ENCODE data around the gene BTNL2. TPM values are rescaled to one million over a fixed set of nuclear protein-coding genes. Genes with fewer than 3 reads are reported as not detected.

BTNL2 gene
- polyA plus RNA-seq (2013, experiment 1 of 2) = not detected
- polyA plus RNA-seq (2013, experiment 2 of 2) = not detected

- Histone ChIP-seq H3K27ac (ENCODE audit: low read depth, low read length, severe bottlenecking) (no peak within 1 kb of the TSS), H3K4me1 (ENCODE audit: control insufficient read depth, insufficient read depth, low read length, poor library complexity, severe bottlenecking) (no peaks in the 10 kb centered on the region)
- WGBS, 2 experiments (ENCODE audit: insufficient coverage in 2 of 2) = 61 to 70% methylated on average over 3 of the region's 4 CpGs
Measured at GRCh38 chr6:32406857-32407256, at the start of gene BTNL2. TSS of gene BTNL2 (minus strand) at chr6:32407181. CDS start at chr6:32407123, 58 bp downstream.

DNA sequence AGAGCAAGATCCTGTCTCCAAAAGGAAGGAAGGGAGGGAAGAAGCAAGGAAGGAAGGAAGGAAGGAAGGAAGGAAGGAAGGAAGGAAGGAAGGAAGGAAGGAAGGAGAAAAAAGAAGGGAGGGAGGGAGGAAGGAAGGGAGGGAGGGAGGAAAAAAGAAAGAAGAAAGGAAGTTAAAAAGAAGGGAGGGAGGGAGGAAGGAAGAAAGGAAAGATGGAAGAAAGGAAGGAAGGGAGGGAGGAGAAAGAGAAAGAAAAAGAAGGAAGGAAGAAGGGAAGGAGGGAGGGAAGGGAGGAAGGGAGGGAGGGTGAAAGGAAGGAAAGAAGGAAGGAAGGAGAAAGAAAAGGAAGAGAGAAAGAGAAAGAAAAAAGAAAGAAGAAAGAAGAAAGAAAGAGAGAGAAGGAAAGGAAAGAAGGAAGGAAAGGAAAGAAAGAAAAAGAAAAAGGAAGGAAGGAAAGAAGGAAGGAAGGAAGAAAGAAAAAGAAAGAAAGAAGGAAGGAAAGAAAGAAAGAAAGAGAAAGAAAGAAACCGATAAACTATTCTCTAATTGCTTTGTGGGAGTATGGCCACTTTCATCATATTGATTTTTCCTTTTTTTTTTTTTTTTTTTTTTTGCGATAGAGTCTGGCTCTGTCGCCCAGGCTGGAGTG lies 42.2 kb upstream of the BTNL2 start:
- Histone ChIP-seq H3K9me3 (ENCODE audit: control insufficient read depth, low read length) (peaks cover 17% of the 10 kb centered on the region), H3K4me3 (ENCODE audit: extremely low read depth, insufficient read depth, low read length, poor library complexity, severe bottlenecking) (no peak overlapping the region), H3K36me3 (ENCODE audit: control insufficient read depth, insufficient read depth, low read length) (no peaks in the 10 kb centered on the region), H3K4me1 (ENCODE audit: control insufficient read depth, insufficient read depth, low read length, poor library complexity, severe bottlenecking) (no peaks in the 10 kb centered on the region), H3K27ac (ENCODE audit: low read depth, low read length, severe bottlenecking) (no peak overlapping the region)
- WGBS, 2 experiments (ENCODE audit: insufficient coverage in 2 of 2) = 100% methylated on average over 1 of the region's 3 CpGs; no CpG with 5 or more reads in 1 of the 2 experiments

More at GRCh38 chr6:32406857-32407256, at the start of gene BTNL2:
- Histone ChIP-seq H3K36me3 (ENCODE audit: control insufficient read depth, insufficient read depth, low read length) (no peaks in the 10 kb centered on the region), H3K4me3 (ENCODE audit: extremely low read depth, insufficient read depth, low read length, poor library complexity, severe bottlenecking) (no peak within 1 kb of the TSS), H3K9me3 (ENCODE audit: control insufficient read depth, low read length) (no peaks in the 10 kb centered on the region)

- Histone ChIP-seq H3K36me3 (ENCODE audit: control insufficient read depth, insufficient read depth, low read length) (no peaks in the 10 kb centered on the region), H3K9me3 (ENCODE audit: control insufficient read depth, low read length) (peaks cover 7% of the 10 kb centered on the region), H3K4me3 (ENCODE audit: extremely low read depth, insufficient read depth, low read length, poor library complexity, severe bottlenecking) (no peak overlapping the region), H3K27ac (ENCODE audit: low read depth, low read length, severe bottlenecking) (no peak overlapping the region), H3K4me1 (ENCODE audit: control insufficient read depth, insufficient read depth, low read length, poor library complexity, severe bottlenecking) (no peaks in the 10 kb centered on the region)
Measured at GRCh38 chr6:32447932-32448331, 41.0 kb upstream of the BTNL2 start.

GRCh38 chr6:32445321-32445854 lies 38.4 kb upstream of the BTNL2 start:
- Histone ChIP-seq H3K9me3 (ENCODE audit: control insufficient read depth, low read length) (peaks cover 7% of the 10 kb centered on the region), H3K4me1 (ENCODE audit: control insufficient read depth, insufficient read depth, low read length, poor library complexity, severe bottlenecking) (no peaks in the 10 kb centered on the region), H3K27ac (ENCODE audit: low read depth, low read length, severe bottlenecking) (no peak overlapping the region), H3K36me3 (ENCODE audit: control insufficient read depth, insufficient read depth, low read length) (no peaks in the 10 kb centered on the region), H3K4me3 (ENCODE audit: extremely low read depth, insufficient read depth, low read length, poor library complexity, severe bottlenecking) (no peak overlapping the region)
- WGBS, 2 experiments (ENCODE audit: insufficient coverage in 2 of 2) = 80 to 100% methylated on average over 1 of the region's 3 CpGs

GRCh38 chr6:32444433-32444832 lies 37.5 kb upstream of the BTNL2 start:
- H3K27ac ChIP-seq (ENCODE audit: low read depth, low read length, severe bottlenecking) = no peak overlapping the region
- H3K4me3 ChIP-seq (ENCODE audit: extremely low read depth, insufficient read depth, low read length, poor library complexity, severe bottlenecking) = no peak overlapping the region
- H3K36me3 ChIP-seq (ENCODE audit: control insufficient read depth, insufficient read depth, low read length) = no peaks in the 10 kb centered on the region
- no peaks in the 10 kb centered on the region for H3K4me1 ChIP-seq (ENCODE audit: control insufficient read depth, insufficient read depth, low read length, poor library complexity, severe bottlenecking)
- peaks cover 7% of the 10 kb centered on the region for H3K9me3 ChIP-seq (ENCODE audit: control insufficient read depth, low read length)
- 92 to 100% methylated on average over 2 of the region's 2 CpGs for WGBS, 2 experiments (ENCODE audit: insufficient coverage in 2 of 2)

DNA sequence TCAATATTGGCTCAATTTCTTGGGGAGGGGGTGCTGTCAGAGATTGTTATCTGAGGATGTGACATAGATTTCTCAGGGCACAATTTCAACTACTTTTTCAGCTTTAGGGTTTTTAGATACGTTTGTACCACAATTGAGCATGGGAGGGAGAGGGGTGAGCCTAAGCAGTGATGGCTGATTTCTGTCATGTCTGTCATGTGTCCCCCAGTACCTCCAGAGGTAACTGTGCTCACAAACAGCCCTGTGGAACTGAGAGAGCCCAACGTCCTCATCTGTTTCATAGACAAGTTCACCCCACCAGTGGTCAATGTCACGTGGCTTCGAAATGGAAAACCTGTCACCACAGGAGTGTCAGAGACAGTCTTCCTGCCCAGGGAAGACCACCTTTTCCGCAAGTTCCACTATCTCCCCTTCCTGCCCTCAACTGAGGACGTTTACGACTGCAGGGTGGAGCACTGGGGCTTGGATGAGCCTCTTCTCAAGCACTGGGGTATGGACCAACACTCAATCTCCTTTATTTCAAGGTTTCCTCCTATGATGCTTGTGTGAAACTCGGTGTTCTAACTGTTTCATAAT lies 36.1 kb upstream of the BTNL2 start:
- Histone ChIP-seq H3K9me3 (ENCODE audit: control insufficient read depth, low read length) (peaks cover 7% of the 10 kb centered on the region), H3K36me3 (ENCODE audit: control insufficient read depth, insufficient read depth, low read length) (no peaks in the 10 kb centered on the region), H3K4me3 (ENCODE audit: extremely low read depth, insufficient read depth, low read length, poor library complexity, severe bottlenecking) (no peak overlapping the region), H3K27ac (ENCODE audit: low read depth, low read length, severe bottlenecking) (no peak overlapping the region), H3K4me1 (ENCODE audit: control insufficient read depth, insufficient read depth, low read length, poor library complexity, severe bottlenecking) (no peaks in the 10 kb centered on the region)
- 55 to 59% methylated on average over 6 to 7 of the region's 8 CpGs for WGBS, 2 experiments (ENCODE audit: insufficient coverage in 2 of 2)

- Histone ChIP-seq H3K9me3 (ENCODE audit: control insufficient read depth, low read length) (peaks cover 7% of the 10 kb centered on the region), H3K36me3 (ENCODE audit: control insufficient read depth, insufficient read depth, low read length) (no peaks in the 10 kb centered on the region), H3K27ac (ENCODE audit: low read depth, low read length, severe bottlenecking) (no peak overlapping the region), H3K4me3 (ENCODE audit: extremely low read depth, insufficient read depth, low read length, poor library complexity, severe bottlenecking) (no peak overlapping the region), H3K4me1 (ENCODE audit: control insufficient read depth, insufficient read depth, low read length, poor library complexity, severe bottlenecking) (no peaks in the 10 kb centered on the region)
- WGBS, 2 experiments (ENCODE audit: insufficient coverage in 2 of 2) = 75 to 94% methylated on average over 3 to 7 of the region's 7 CpGs
Measured at GRCh38 chr6:32442243-32442667, 35.3 kb upstream of the BTNL2 start.

- WGBS, 2 experiments (ENCODE audit: insufficient coverage in 2 of 2) = 69 to 73% methylated on average over 4 to 8 of the region's 9 CpGs
- no peaks in the 10 kb centered on the region for H3K36me3 ChIP-seq (ENCODE audit: control insufficient read depth, insufficient read depth, low read length)
- no peak within 1 kb of the TSS for H3K27ac ChIP-seq (ENCODE audit: low read depth, low read length, severe bottlenecking)
- peaks cover 2% of the 10 kb centered on the region for H3K9me3 ChIP-seq (ENCODE audit: control insufficient read depth, low read length)
- H3K4me3 ChIP-seq (ENCODE audit: extremely low read depth, insufficient read depth, low read length, poor library complexity, severe bottlenecking) = no peak within 1 kb of the TSS
- no peaks in the 10 kb centered on the region for H3K4me1 ChIP-seq (ENCODE audit: control insufficient read depth, insufficient read depth, low read length, poor library complexity, severe bottlenecking)
Measured at GRCh38 chr6:32439602-32440214, 32.7 kb upstream of the BTNL2 start, which contains the start of gene HLA-DRA. TSS of gene HLA-DRA (plus strand) at chr6:32439887. CDS start at chr6:32439951, 64 bp downstream.

GRCh38 chr6:32439139-32439538 lies 32.2 kb upstream of the BTNL2 start:
- H3K27ac ChIP-seq (ENCODE audit: low read depth, low read length, severe bottlenecking) = no peak overlapping the region
- no peaks in the 10 kb centered on the region for H3K4me1 ChIP-seq (ENCODE audit: control insufficient read depth, insufficient read depth, low read length, poor library complexity, severe bottlenecking)
- H3K36me3 ChIP-seq (ENCODE audit: control insufficient read depth, insufficient read depth, low read length) = no peaks in the 10 kb centered on the region
- no peak overlapping the region for H3K4me3 ChIP-seq (ENCODE audit: extremely low read depth, insufficient read depth, low read length, poor library complexity, severe bottlenecking)
- 83 to 90% methylated on average over 1 of the region's 1 CpG for WGBS, 2 experiments (ENCODE audit: insufficient coverage in 2 of 2)
- no peaks in the 10 kb centered on the region for H3K9me3 ChIP-seq (ENCODE audit: control insufficient read depth, low read length)

- no peak overlapping the region for H3K27ac ChIP-seq (ENCODE audit: low read depth, low read length, severe bottlenecking)
- WGBS, 2 experiments (ENCODE audit: insufficient coverage in 2 of 2) = 86 to 100% methylated on average over 1 of the region's 2 CpGs
- H3K9me3 ChIP-seq (ENCODE audit: control insufficient read depth, low read length) = no peaks in the 10 kb centered on the region
- H3K4me1 ChIP-seq (ENCODE audit: control insufficient read depth, insufficient read depth, low read length, poor library complexity, severe bottlenecking) = no peaks in the 10 kb centered on the region
- no peak overlapping the region for H3K4me3 ChIP-seq (ENCODE audit: extremely low read depth, insufficient read depth, low read length, poor library complexity, severe bottlenecking)
- H3K36me3 ChIP-seq (ENCODE audit: control insufficient read depth, insufficient read depth, low read length) = no peaks in the 10 kb centered on the region
Measured at GRCh38 chr6:32436995-32437836, 30.2 kb upstream of the BTNL2 start.

All from mesodermal cell (in vitro differentiated cells).